Sigmoid colon (tissue), 7 donors: Measurements from ENCODE around the gene ARL16. TPM values are rescaled to one million over a fixed set of nuclear protein-coding genes. Genes with fewer than 3 reads are reported as not detected.

ENCODE experiments used
- DNase-seq: peaks from one replicate; pipeline ENCODE4 v3.0.0-alpha.2; 2019
- H3K27ac ChIP-seq, 4 donors: fragments of 200-600 bp; sonication (generic); one replicate each; pipeline ENCODE4 v1.5.1; 2016 to 2019; ENCODE audit warnings: mild to moderate bottlenecking in 1 of 4
- H3K27me3 ChIP-seq, 3 donors: fragments of 200-600 bp; sonication (generic); one replicate each; pipeline ENCODE4 v1.5.1; 2019; ENCODE audit warnings: mild to moderate bottlenecking in 1 of 3
- H3K36me3 ChIP-seq, 4 donors: fragments of 200-600 bp; sonication (generic); one replicate each; pipeline ENCODE4 v1.5.1; 2016 to 2019
- H3K4me1 ChIP-seq, 4 donors: fragments of 200-600 bp; sonication (generic); one replicate each; pipeline ENCODE4 v1.5.1; 2017 to 2019
- H3K4me3 ChIP-seq, 4 donors: fragments of 200-600 bp; sonication (generic); one replicate each; pipeline ENCODE4 v1.5.1; 2017 to 2019; ENCODE audit warnings: mild to moderate bottlenecking in 2 of 4, moderate library complexity in 1 of 4
- H3K9me3 ChIP-seq, 4 donors: fragments of 200-600 bp in 3 of 4; sonication (generic) in 3 of 4; one replicate each; pipeline versions ENCODE4 v1.5.1 to v1.6.1; 2013 to 2019
- EP300 ChIP-seq, 4 donors: sonication (generic); formaldehyde crosslinking; IDR thresholded peaks; one replicate each; pipeline ENCODE4 v1.6.1; 2017; ENCODE audit warnings: antibody characterized with exemption in 4 of 4
- POLR2A ChIP-seq, 2 donors: fragments of 450-650 bp; IDR thresholded peaks; one replicate each; pipeline ENCODE4 v1.6.1; 2016; ENCODE audit warnings: antibody characterized with exemption in 2 of 2, mild to moderate bottlenecking in 2 of 2, moderate library complexity in 2 of 2
- POLR2AphosphoS5 ChIP-seq, 4 donors: sonication (generic); formaldehyde crosslinking; IDR thresholded peaks; one replicate each; pipeline ENCODE4 v1.6.1; 2017; ENCODE audit warnings: antibody characterized with exemption in 4 of 4
- WGBS, 2 donors: extraction: QIAGEN DNeasy Blood & Tissue Kit; methylation state at CpG; one replicate each; pipeline ENCODE4 v1.1.7; 2013; 5-methylcytosine and 5-hydroxymethylcytosine counted together
- intact Hi-C: fragments of 100-400 bp; cut with DNase I; formaldehyde crosslinking; loops from one replicate; pipeline ENCODE4 v1.15.1; 2023
- polyA plus RNA-seq, 3 donors: library from polyadenylated mRNA; stranded (reverse); fragments of 200-250 nt; gene quantifications; one replicate each; pipeline ENCODE4 v1.2.3, GENCODE V29; 2013
- total RNA-seq, 4 donors: library from RNA; depleted of rRNA; stranded (reverse); fragments of >200 nt; gene quantifications; one replicate each; pipeline ENCODE4 v1.1.0, GENCODE V29; 2016
- TF ChIP-seq, protein P1 (sequence below), 4 experiments: fragments of 450-650 bp in 3 of 4; fragments of 200-600 bp in 1 of 4; IDR thresholded peaks; one replicate each; pipeline ENCODE4 v1.5.1; 2016 to 2019; ENCODE audit warnings: antibody characterized with exemption in 4 of 4, mild to moderate bottlenecking in 3 of 4, moderate library complexity in 2 of 4
- donor health status: healthy with polysubstance abuse.
- donor health status: Bipolar disorder and iron deficiency.
- donor health status: healthy.

The ARL16 gene
- total and polyA plus RNA-seq, 7 donors: 24.5 to 51.7 (median 42.3) TPM

DNA sequence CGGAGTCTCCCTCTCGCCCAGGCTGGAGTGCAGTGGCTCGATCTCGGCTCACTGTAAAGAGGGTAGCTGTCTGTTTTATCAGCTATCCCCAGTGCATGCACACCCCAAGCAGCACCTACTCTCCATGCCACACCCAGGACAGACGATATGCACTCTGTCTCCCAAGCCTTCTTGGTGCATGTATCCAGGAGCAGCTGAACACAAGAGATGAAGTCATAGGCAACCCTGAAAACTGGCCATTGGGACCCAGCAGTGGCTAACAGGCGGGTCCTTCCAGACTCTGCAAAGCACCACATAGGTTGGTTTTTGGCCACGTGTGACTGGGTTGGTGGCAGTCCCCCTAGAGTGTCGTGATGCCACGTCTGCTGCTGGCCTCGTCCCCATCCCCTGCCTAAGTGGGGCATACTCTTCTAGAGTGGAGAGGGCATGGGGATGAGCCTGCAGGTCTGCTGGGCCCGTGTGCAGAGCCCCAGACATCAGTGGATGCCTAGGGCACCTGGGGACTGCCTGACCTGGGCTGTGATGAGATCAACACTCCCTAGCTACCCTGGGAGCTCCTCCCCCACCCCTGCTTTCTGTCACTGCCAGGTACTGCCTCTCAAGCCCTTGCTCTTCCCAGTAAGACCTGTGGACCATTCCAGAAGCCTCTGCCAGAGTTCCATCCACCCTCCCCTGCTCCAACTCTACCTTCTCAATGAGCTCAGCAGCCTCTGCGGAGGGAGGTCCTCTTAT is 36.6 kb downstream of the ARL16 start:
- 68 to 74% methylated on average over 12 of the region's 12 CpGs for WGBS, 2 donors
- no peak overlapping the region for H3K4me3 ChIP-seq
- no peak overlapping the region for H3K27ac ChIP-seq
- H3K4me1 ChIP-seq: no peaks in the 10 kb centered on the region
- no peak for DNase-seq
- peaks cover 29 to 53% (median 49%) of the 10 kb centered on the region in 3 donors for H3K27me3 ChIP-seq
- H3K36me3 ChIP-seq: no peaks in the 10 kb centered on the region
- TF ChIP-seq POLR2AphosphoS5 (IDR thresholded peaks at IDR 0.05): no peak
- TF ChIP-seq, protein P1, sequence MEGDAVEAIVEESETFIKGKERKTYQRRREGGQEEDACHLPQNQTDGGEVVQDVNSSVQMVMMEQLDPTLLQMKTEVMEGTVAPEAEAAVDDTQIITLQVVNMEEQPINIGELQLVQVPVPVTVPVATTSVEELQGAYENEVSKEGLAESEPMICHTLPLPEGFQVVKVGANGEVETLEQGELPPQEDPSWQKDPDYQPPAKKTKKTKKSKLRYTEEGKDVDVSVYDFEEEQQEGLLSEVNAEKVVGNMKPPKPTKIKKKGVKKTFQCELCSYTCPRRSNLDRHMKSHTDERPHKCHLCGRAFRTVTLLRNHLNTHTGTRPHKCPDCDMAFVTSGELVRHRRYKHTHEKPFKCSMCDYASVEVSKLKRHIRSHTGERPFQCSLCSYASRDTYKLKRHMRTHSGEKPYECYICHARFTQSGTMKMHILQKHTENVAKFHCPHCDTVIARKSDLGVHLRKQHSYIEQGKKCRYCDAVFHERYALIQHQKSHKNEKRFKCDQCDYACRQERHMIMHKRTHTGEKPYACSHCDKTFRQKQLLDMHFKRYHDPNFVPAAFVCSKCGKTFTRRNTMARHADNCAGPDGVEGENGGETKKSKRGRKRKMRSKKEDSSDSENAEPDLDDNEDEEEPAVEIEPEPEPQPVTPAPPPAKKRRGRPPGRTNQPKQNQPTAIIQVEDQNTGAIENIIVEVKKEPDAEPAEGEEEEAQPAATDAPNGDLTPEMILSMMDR (IDR thresholded peaks at IDR 0.05): no peak
- TF ChIP-seq EP300 (IDR thresholded peaks at IDR 0.05): no peak
- no peak for TF ChIP-seq POLR2A (IDR thresholded peaks at IDR 0.05)
- intact Hi-C loops: no loop called here
- peaks cover 0 to 6% (median 4%) of the 10 kb centered on the region in 4 donors for H3K9me3 ChIP-seq

DNA sequence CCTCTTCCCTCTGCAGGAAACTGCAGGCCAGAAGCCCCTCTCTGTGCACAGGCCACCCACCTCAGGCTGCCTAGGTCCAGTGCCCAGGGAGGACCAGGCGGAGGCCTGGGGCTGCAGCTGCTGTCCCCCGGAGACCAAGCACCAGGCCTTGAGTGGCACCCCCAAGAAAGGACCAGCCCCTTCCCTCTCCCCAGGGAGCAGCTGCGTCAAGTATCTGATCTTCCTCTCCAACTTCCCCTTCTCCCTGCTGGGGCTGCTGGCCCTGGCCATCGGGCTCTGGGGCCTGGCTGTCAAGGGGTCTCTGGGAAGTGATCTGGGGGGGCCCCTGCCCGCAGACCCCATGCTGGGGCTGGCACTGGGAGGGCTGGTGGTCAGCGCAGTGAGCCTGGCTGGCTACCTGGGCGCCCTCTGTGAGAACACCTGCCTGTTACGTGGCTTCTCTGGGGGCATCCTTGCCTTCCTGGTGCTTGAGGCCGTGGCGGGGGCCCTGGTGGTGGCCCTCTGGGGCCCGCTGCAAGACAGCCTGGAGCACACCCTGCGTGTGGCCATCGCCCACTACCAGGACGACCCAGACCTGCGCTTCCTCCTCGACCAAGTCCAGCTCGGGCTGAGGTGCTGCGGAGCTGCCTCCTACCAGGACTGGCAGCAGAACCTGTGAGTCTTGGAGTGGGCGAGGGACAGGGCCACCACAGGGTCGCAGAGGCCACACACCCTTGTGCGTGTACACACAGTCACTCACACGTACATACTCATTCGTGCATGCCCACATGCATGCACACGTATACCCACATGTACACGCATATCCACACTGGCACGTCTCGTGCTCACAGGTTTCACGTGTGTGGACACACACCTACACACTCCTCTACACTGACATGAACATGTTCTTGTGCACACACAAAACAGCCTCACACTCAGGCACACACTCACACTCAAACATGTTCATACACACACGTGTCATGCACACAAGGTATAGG is 38.3 kb downstream of the ARL16 start:
- TF ChIP-seq, protein P1 (IDR thresholded peaks at IDR 0.05): no peak
- TF ChIP-seq EP300 (IDR thresholded peaks at IDR 0.05) (no peak), POLR2A (IDR thresholded peaks at IDR 0.05) (no peak), POLR2AphosphoS5 (IDR thresholded peaks at IDR 0.05) (no peak)
- WGBS, 2 donors: 86 to 88% methylated on average over 29 of the region's 29 CpGs
- Histone ChIP-seq H3K4me1 (no peaks in the 10 kb centered on the region), H3K36me3 (no peaks in the 10 kb centered on the region), H3K9me3 (peaks cover 0 to 6% (median 4%) of the 10 kb centered on the region in 4 donors), H3K4me3 (no peak overlapping the region), H3K27ac (no peak overlapping the region), H3K27me3 (peaks cover 24 to 35% (median 32%) of the 10 kb centered on the region in 3 donors)
- intact Hi-C loops: no loop called here
- DNase-seq: no peak

DNA sequence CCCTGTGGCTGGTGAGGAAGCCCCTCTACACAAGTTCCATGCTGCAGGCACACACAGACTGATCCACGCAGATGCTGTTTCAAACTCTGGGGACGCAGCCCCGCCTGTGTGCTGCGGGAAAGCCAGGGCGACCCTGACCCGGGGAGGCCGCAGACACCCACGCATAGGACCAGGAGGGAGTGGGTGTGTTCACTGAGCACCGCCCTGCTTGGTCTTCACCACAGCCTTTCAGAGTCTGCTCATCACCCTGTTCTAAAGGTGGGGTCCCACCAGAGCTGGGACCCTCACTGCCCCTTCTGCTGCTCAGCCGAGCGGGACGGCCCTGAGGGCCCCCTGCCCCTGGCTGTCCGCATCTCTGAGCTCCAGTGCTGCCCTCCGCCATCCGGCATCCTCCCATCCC is 39.1 kb downstream of the ARL16 start:
- TF ChIP-seq POLR2A (IDR thresholded peaks at IDR 0.05): no peak
- TF ChIP-seq POLR2AphosphoS5 (IDR thresholded peaks at IDR 0.05): no peak
- TF ChIP-seq, protein P1 (IDR thresholded peaks at IDR 0.05): no peak
- no peak for TF ChIP-seq EP300 (IDR thresholded peaks at IDR 0.05)
- 93 to 95% methylated on average over 15 of the region's 15 CpGs for WGBS, 2 donors
- DNase-seq: no peak
- Histone ChIP-seq H3K4me1 (no peaks in the 10 kb centered on the region), H3K36me3 (no peaks in the 10 kb centered on the region), H3K4me3 (no peak overlapping the region), H3K27ac (no peak overlapping the region), H3K27me3 (peaks cover 18 to 27% (median 24%) of the 10 kb centered on the region in 3 donors), H3K9me3 (peaks cover 0 to 6% (median 4%) of the 10 kb centered on the region in 4 donors)
- intact Hi-C loops: no loop called here

DNA sequence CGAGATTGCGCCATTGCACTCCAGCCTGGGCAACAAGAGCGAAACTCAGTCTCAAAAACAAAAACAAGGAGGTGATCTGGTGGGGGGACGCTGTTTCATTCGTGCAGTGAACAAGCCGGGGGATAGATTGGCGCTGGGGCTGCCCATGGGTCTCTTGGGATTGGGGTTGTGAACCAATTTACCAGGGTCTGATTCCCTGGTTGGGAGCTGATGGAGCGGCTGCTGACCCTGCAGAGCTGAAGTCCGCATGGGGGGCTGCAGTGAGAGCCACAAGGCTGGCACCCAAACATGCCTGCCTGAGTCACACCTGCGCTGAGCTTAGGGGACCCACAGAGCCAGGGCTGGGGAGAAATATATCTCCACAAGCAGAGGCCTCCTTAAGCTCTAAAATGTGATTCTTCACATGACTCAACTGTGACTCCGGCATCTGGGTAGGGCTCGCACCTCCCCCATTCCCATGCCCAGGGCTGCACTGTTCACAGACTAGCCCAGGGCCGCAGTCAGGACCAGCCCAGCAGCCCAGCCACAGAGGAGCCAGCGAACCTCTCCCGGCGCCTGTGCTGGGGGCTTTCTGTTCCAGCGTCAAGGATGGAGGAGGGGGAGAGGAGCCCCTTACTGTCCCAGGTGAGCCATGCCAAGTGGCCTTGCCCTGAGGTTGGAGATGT is 41.6 kb downstream of the ARL16 start:
- H3K4me1 ChIP-seq: peaks cover 0 to 7% (median 4%) of the 10 kb centered on the region in 4 donors
- 93 to 96% methylated on average over 15 to 17 of the region's 17 CpGs for whole genome bisulfite sequencing, 2 donors
- no peaks in the 10 kb centered on the region for H3K36me3 ChIP-seq
- H3K9me3 ChIP-seq: no peaks in the 10 kb centered on the region
- H3K4me3 ChIP-seq: no peak overlapping the region
- H3K27me3 ChIP-seq: peaks cover 0 to 2% (median 0%) of the 10 kb centered on the region in 3 donors
- H3K27ac ChIP-seq: no peak overlapping the region
- TF ChIP-seq, protein P1 (IDR thresholded peaks at IDR 0.05): no peak
- TF ChIP-seq POLR2A (IDR thresholded peaks at IDR 0.05) (no peak), POLR2AphosphoS5 (IDR thresholded peaks at IDR 0.05) (no peak), EP300 (IDR thresholded peaks at IDR 0.05) (no peak)
- intact Hi-C loops: no loop called here
- no peak for DNase-seq
